Tibial artery (tissue), 4 donors: ENCODE results near the gene SYT1.

ENCODE experiments used
- DNase-seq, 2 donors: peaks; one replicate each; pipeline ENCODE4 v3.0.0-alpha.2; 2019
- H3K27ac ChIP-seq, 2 donors: fragments of 200-600 bp; sonication (generic) in 1 of 2; 1 replicate in 1 of 2; 2 replicates in 1 of 2; pipeline ENCODE4 v1.5.1; 2018 to 2019; ENCODE audit warnings: mild to moderate bottlenecking in 1 of 2
- H3K27me3 ChIP-seq, 2 donors: fragments of 200-600 bp; sonication (generic) in 1 of 2; one replicate each; pipeline versions ENCODE4 v1.5.1 to v1.6.0; 2016 to 2019
- H3K36me3 ChIP-seq, 3 donors: fragments of 200-600 bp; sonication (generic) in 2 of 3; one replicate each; pipeline ENCODE4 v1.5.1; 2016 to 2019; ENCODE audit warnings: mild to moderate bottlenecking in 2 of 3
- H3K4me1 ChIP-seq, 4 donors: fragments of 200-600 bp; sonication (generic) in 2 of 4; 1 replicate in 3 of 4; 2 replicates in 1 of 4; pipeline ENCODE4 v1.5.1; 2016 to 2019
- H3K4me3 ChIP-seq, 2 donors: fragments of 200-600 bp; sonication (generic) in 1 of 2; 1 replicate in 1 of 2; 2 replicates in 1 of 2; pipeline ENCODE4 v1.5.1; 2018 to 2019; ENCODE audit warnings: mild to moderate bottlenecking in 2 of 2
- H3K9me3 ChIP-seq, 3 donors: fragments of 200-600 bp; sonication (generic) in 1 of 3; one replicate each; pipeline ENCODE4 v1.5.1; 2016 to 2019
- intact Hi-C: fragments of 100-400 bp; cut with DNase I; formaldehyde crosslinking; loops from one replicate; pipeline ENCODE4 v1.15.0; 2023; ENCODE audit warnings: low total_unique reads
- TF ChIP-seq, protein P1 (sequence below), 2 experiments: fragments of 200-600 bp in 1 of 2; fragments of 450-650 bp in 1 of 2; IDR thresholded peaks; one replicate each; pipeline ENCODE4 v1.5.1; 2017 to 2019; ENCODE audit warnings: antibody characterized with exemption in 2 of 2, mild to moderate bottlenecking in 1 of 2, moderate library complexity in 1 of 2

Gene SYT1

DNA sequence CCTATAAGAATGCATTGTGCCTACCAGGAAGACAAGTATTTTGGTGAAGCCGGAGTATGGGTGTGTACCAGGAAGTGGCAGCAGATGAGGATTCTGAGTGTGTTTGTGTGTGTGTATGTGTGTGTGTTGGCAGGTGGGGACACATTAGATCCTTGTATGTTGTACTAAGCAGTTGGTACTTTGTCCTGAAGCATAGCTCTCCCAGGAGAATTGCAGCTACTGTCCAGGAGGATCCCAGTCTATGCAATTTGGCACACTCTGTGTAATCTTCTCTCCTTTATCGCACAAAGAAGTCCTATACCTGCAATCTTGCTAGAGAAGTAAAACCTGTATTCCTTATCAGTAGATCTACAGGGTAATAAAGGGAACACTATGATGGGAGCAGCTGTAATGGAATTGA is 549.7 kb downstream of the SYT1 start:
- intact Hi-C loops, result no loop called here
- no peak overlapping the region for H3K4me3 ChIP-seq

DNA sequence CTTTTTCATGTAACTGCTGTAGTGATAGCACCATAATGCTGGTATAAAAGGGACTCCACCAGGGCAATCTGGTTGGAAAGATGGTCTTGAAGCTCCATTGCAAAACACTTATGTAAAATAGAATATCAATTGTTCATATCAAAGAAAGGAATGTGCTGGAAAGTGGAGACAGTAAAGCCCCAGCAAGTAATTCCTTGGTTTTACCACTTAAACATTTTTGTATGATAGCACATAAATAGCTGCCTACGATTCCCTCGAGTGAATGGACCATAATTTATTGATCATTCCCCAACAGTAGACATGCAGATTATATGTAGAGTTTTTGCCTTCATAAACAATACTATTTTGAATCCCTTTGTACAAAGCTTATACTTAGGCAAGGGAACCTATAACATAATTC is 550.7 kb downstream of the SYT1 start:
- H3K4me1 ChIP-seq, result peaks cover 0 to 22% (median 6%) of the 10 kb centered on the region in 4 donors
- DNase-seq, result no peak
- H3K27ac ChIP-seq, result peak overlapping the region in 1 of 2 donors; percentile 56
- H3K27me3 ChIP-seq, result no peaks in the 10 kb centered on the region
- H3K4me3 ChIP-seq, result no peak overlapping the region
- TF ChIP-seq, protein P1, sequence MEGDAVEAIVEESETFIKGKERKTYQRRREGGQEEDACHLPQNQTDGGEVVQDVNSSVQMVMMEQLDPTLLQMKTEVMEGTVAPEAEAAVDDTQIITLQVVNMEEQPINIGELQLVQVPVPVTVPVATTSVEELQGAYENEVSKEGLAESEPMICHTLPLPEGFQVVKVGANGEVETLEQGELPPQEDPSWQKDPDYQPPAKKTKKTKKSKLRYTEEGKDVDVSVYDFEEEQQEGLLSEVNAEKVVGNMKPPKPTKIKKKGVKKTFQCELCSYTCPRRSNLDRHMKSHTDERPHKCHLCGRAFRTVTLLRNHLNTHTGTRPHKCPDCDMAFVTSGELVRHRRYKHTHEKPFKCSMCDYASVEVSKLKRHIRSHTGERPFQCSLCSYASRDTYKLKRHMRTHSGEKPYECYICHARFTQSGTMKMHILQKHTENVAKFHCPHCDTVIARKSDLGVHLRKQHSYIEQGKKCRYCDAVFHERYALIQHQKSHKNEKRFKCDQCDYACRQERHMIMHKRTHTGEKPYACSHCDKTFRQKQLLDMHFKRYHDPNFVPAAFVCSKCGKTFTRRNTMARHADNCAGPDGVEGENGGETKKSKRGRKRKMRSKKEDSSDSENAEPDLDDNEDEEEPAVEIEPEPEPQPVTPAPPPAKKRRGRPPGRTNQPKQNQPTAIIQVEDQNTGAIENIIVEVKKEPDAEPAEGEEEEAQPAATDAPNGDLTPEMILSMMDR (IDR thresholded peaks at IDR 0.05), result no peak
- intact Hi-C loops, result no loop called here
- no peaks in the 10 kb centered on the region for H3K36me3 ChIP-seq
- H3K9me3 ChIP-seq, result no peaks in the 10 kb centered on the region

More for the DNA sequence above, 549.7 kb downstream of the SYT1 start:
- H3K4me1 ChIP-seq, result peaks cover 0 to 26% (median 11%) of the 10 kb centered on the region in 4 donors
- no peak for DNase-seq
- TF ChIP-seq, protein P1 (IDR thresholded peaks at IDR 0.05), result no peak
- no peak overlapping the region for H3K27ac ChIP-seq
- no peaks in the 10 kb centered on the region for H3K9me3 ChIP-seq
- no peaks in the 10 kb centered on the region for H3K36me3 ChIP-seq
- H3K27me3 ChIP-seq, result no peaks in the 10 kb centered on the region

DNA sequence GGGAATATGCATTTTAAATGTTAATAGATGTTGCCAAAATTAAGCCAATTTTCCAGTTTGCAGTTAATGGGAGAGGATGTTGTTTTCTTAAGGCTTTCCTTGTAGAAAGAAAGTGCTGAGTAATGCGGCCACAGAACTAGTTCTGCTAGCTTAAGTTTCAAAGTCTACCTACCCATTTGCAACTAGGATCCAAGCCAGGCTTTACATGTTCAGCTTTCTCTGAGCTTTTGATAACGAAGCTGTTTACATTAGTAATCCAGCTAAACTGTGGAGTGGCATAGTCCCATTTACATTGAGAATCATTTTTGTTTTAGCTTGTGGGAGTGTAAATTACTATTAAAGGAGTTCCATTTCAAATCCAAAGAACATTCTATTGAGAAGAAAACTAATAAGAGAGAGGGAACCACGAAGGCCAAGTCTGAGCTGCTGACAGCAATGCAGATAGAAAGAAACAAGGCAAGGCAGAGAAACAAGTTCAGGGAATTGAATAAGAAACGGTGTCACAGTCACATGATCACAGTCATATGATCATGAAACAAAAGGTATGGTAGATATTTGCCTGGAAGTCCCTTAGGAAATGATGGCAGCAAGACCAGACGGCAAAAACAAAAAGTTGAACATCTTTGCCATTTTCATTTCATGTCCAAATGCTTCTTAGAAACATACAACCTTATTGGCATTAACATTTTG is 551.3 kb downstream of the SYT1 start:
- no peaks in the 10 kb centered on the region for H3K36me3 ChIP-seq
- H3K4me1 ChIP-seq, result peaks cover 0 to 22% (median 9%) of the 10 kb centered on the region in 4 donors
- TF ChIP-seq, protein P1 (IDR thresholded peaks at IDR 0.05), result no peak
- H3K4me3 ChIP-seq, result no peak overlapping the region
- no peak for DNase-seq
- H3K9me3 ChIP-seq, result no peaks in the 10 kb centered on the region
- H3K27ac ChIP-seq, result peak overlapping the region in 1 of 2 donors; percentile 56
- no peaks in the 10 kb centered on the region for H3K27me3 ChIP-seq
- intact Hi-C loops, result no loop called here

DNA sequence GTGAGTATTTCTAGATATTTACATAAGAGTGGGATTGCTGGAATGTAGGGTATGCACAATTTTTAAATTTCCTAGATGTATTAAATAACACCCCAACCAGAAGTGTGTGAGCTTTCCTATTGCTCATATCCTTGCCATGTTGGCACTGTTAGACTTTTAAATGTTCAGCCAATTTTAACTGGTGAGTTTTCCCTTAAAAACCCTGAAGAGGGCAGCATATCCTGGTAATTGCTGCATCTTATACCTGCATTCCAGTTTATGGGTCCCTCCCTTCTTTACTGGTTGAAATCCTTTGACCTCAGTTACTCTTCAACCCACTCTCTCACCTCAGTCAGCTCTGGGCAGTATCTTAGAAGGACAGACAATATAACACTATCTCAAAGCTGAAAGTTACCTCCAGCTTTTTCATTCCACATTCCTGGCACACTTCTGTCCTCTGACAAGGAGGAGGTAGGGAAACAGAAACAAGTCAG is 555.6 kb downstream of the SYT1 start:
- TF ChIP-seq, protein P1 (IDR thresholded peaks at IDR 0.05), result peak; percentile 50 to 58
- DNase-seq, result no peak

DNA sequence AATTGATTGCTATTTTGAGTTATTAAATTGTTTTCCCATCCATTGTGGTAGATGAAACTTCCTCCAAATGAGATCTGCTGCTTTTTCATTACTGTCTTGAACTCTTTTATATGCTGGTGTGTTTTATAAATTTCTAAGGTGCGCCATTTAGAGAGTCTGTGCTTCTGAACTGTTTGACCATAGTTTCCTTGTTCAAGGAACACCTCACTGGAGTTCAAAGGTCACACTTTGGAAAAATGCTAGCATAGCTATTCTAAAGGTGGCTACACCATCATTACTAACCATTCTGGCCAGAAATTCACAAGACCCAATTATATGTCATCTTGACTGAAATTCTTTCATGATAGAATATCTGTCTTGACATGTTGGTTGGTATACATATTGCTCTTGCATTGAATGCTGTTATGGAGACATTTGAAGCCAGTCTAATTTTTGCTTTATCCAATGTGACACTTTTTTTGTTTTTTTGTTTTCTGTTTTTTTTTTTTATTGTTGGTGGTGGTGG is 556.7 kb downstream of the SYT1 start:
- no peak for DNase-seq
- TF ChIP-seq, protein P1 (IDR thresholded peaks at IDR 0.05), result no peak
- H3K27me3 ChIP-seq, result no peaks in the 10 kb centered on the region
- H3K4me3 ChIP-seq, result no peak overlapping the region
- H3K4me1 ChIP-seq, result peaks cover 0 to 58% (median 15%) of the 10 kb centered on the region in 4 donors
- peak overlapping the region in 1 of 2 donors; percentile 27 for H3K27ac ChIP-seq
- intact Hi-C loops, result loop anchor here (10.0 kb wide), 1 partner anchor 104 kb away; no protein-coding TSS in a partner anchor
- H3K36me3 ChIP-seq, result no peaks in the 10 kb centered on the region
- no peaks in the 10 kb centered on the region for H3K9me3 ChIP-seq

More for the DNA sequence above, 555.6 kb downstream of the SYT1 start:
- Histone ChIP-seq H3K9me3 (no peaks in the 10 kb centered on the region), H3K36me3 (no peaks in the 10 kb centered on the region), H3K4me1 (peaks cover 0 to 57% (median 15%) of the 10 kb centered on the region in 4 donors), H3K27ac (peak overlapping the region; percentile 24 to 34), H3K4me3 (no peak overlapping the region), H3K27me3 (no peaks in the 10 kb centered on the region)
- intact Hi-C loops, result loop anchor here (10.0 kb wide), 1 partner anchor 105 kb away; no protein-coding TSS in a partner anchor
